T47D (cell line): ENCODE measurements around the gene NEMP1.
A peak's percentile ranks its signal among the peaks of the same experiment; 100 is the strongest.

Source experiments
- DNase-seq, 2 experiments: peaks; one replicate each; pipeline versions ENCODE4 v3.0.0 to v3.0.0-alpha.2; 2011 to 2012; ENCODE audit warnings: low read depth in 1 of 2, low spot score in 1 of 2
- JUND ChIP-seq: IDR thresholded peaks from 2 replicates; pipeline ENCODE4 v1.6.1; 2012; ENCODE audit warnings: low read depth
- in situ Hi-C: cut with HindIII; loops from 2 replicates; pipeline ENCODE4 v1.10.0; 2016; ENCODE audit warnings: low sequenced_read_pairs, low pct_unique_long_range_greater_than_20kb

NEMP1 gene

GRCh38 chr12:57103856-57104255 lies 25.3 kb upstream of the NEMP1 start:
- in situ Hi-C loops = no loop called here
- no peak for DNase-seq
- no peak for TF ChIP-seq JUND

GRCh38 chr12:57101892-57102695 lies 23.5 kb upstream of the NEMP1 start:
- no peak for TF ChIP-seq JUND
- in situ Hi-C loops = no loop called here
- no peak for DNase-seq

- no peak for TF ChIP-seq JUND
- in situ Hi-C loops = no loop called here
- no peak for DNase-seq
Measured at GRCh38 chr12:57099766-57100165, 21.2 kb upstream of the NEMP1 start.

GRCh38 chr12:57099047-57099714 lies 20.6 kb upstream of the NEMP1 start:
- TF ChIP-seq JUND = no peak

GRCh38 chr12:57098546-57098945 lies 20.0 kb upstream of the NEMP1 start:
- in situ Hi-C loops = no loop called here
- no peak for DNase-seq
- TF ChIP-seq JUND = no peak

More at GRCh38 chr12:57099047-57099714, 20.6 kb upstream of the NEMP1 start:
- DNase-seq = no peak
- in situ Hi-C loops = no loop called here

- in situ Hi-C loops = no loop called here
- no peak for DNase-seq
- no peak for TF ChIP-seq JUND
Measured at GRCh38 chr12:57097554-57097835, 18.9 kb upstream of the NEMP1 start.

- no peak for DNase-seq
- in situ Hi-C loops = no loop called here
- no peak for TF ChIP-seq JUND
Measured at GRCh38 chr12:57096748-57097553, 18.4 kb upstream of the NEMP1 start.

GRCh38 chr12:57096099-57096572 lies 17.5 kb upstream of the NEMP1 start:
- DNase-seq = peak in 1 of 2 experiments; percentile 79
- no peak for TF ChIP-seq JUND
- in situ Hi-C loops = no loop called here

GRCh38 chr12:57095440-57095839 lies 16.8 kb upstream of the NEMP1 start:
- no peak for TF ChIP-seq JUND
- in situ Hi-C loops = no loop called here

GRCh38 chr12:57094208-57095160 lies 15.9 kb upstream of the NEMP1 start:
- no peak for TF ChIP-seq JUND
- DNase-seq = no peak
- in situ Hi-C loops = no loop called here

More at GRCh38 chr12:57095440-57095839, 16.8 kb upstream of the NEMP1 start:
- no peak for DNase-seq

- peak; percentile 79 to 90 for DNase-seq
- no peak for TF ChIP-seq JUND
- in situ Hi-C loops = no loop called here
Measured at GRCh38 chr12:57093415-57094207, 15.0 kb upstream of the NEMP1 start.
